WTC11 (cell line): Measurements from ENCODE around the gene APOBR. TPM values are rescaled to one million over a fixed set of nuclear protein-coding genes. Genes with fewer than 3 reads are reported as not detected.

Source experiments
- ATAC-seq: fragments of 200-7000 bp; cut with Tn5 transposase; 2 replicates; pipeline ENCODE4 v1.10.0; 2021; ENCODE audit warnings: mild to moderate bottlenecking, moderate library complexity
- CTCF ChIA-PET: fragments of 300-600 bp; sonication (Branson Sonifier 250); formaldehyde crosslinking; loops from one replicate; lab custom pipeline; 2021; ENCODE audit warnings: antibody characterized with exemption; lab: Charles Lee
- POLR2A ChIA-PET: fragments of 350-600 bp; sonication (Branson Sonifier 250); formaldehyde crosslinking; loops from one replicate; lab custom pipeline; 2021; ENCODE audit warnings: antibody characterized with exemption; lab: Charles Lee
- DNase-seq: peaks from one replicate; pipeline ENCODE4 v3.0.0; 2021; ENCODE audit warnings: low spot score
- H3K27ac Mint-ChIP-seq: 2 replicates; pipeline ENCODE4 v1.8.0; 2021; ENCODE audit warnings: mixed read lengths
- H3K27me3 Mint-ChIP-seq: 2 replicates; pipeline ENCODE4 v1.8.0; 2021; ENCODE audit warnings: low read depth, mild to moderate bottlenecking, moderate library complexity, mixed read lengths
- H3K36me3 Mint-ChIP-seq: 2 replicates; pipeline ENCODE4 v1.8.0; 2021; ENCODE audit warnings: mixed read lengths
- H3K4me1 Mint-ChIP-seq: 2 replicates; pipeline ENCODE4 v1.8.0; 2022; ENCODE audit warnings: mixed read lengths
- H3K4me3 Mint-ChIP-seq: 2 replicates; pipeline ENCODE4 v1.8.0; 2021; ENCODE audit warnings: mild to moderate bottlenecking, moderate library complexity, mixed read lengths
- H3K9me3 Mint-ChIP-seq: 2 replicates; pipeline ENCODE4 v1.8.0; 2021; ENCODE audit warnings: mixed read lengths
- AFF4 ChIP-seq: sonication (generic); formaldehyde crosslinking; IDR thresholded peaks from 2 replicates; pipeline ENCODE4 v1.8.1; 2023; ENCODE audit warnings: mild to moderate bottlenecking, missing genetic modification reagents, borderline replicate concordance
- ATF1 ChIP-seq: sonication (generic); formaldehyde crosslinking; IDR thresholded peaks from 2 replicates; pipeline ENCODE4 v1.8.1; 2023; ENCODE audit warnings: mild to moderate bottlenecking, moderate library complexity, missing genetic modification reagents
- ATF2 ChIP-seq: sonication (generic); formaldehyde crosslinking; IDR thresholded peaks from 2 replicates; pipeline ENCODE4 v1.8.1; 2022; ENCODE audit warnings: low read depth, missing genetic modification reagents, borderline replicate concordance
- ATF6 ChIP-seq: sonication (generic); formaldehyde crosslinking; IDR thresholded peaks from 2 replicates; pipeline ENCODE4 v1.8.1; 2023; ENCODE audit warnings: mild to moderate bottlenecking, missing genetic modification reagents
- ESRRA ChIP-seq: sonication (generic); formaldehyde crosslinking; IDR thresholded peaks from 2 replicates; pipeline ENCODE4 v1.8.1; 2022; ENCODE audit warnings: mild to moderate bottlenecking, missing genetic modification reagents, borderline replicate concordance
- ETV6 ChIP-seq: sonication (generic); formaldehyde crosslinking; IDR thresholded peaks from 2 replicates; pipeline ENCODE4 v1.8.1; 2022; ENCODE audit warnings: mild to moderate bottlenecking, missing genetic modification reagents
- GRHL2 ChIP-seq: fragments of 250-450 bp; sonication (Bioruptor Pico); IDR thresholded peaks from 2 replicates; pipeline ENCODE4 v1.8.0; 2022; ENCODE audit warnings: mild to moderate bottlenecking, moderate library complexity; ENCODE audit not compliant: insufficient replicate concordance, severe bottlenecking
- HMGXB4 ChIP-seq: sonication (generic); formaldehyde crosslinking; IDR thresholded peaks from 2 replicates; pipeline ENCODE4 v1.8.1; 2023; ENCODE audit warnings: mild to moderate bottlenecking, moderate library complexity, missing genetic modification reagents
- IRF1 ChIP-seq: sonication (generic); formaldehyde crosslinking; IDR thresholded peaks from 2 replicates; pipeline ENCODE4 v1.8.0; 2023; ENCODE audit warnings: missing genetic modification reagents
- JAZF1 ChIP-seq: fragments of 250-450 bp; sonication (Bioruptor Pico); IDR thresholded peaks from 2 replicates; pipeline ENCODE4 v1.9.0; 2021; ENCODE audit warnings: moderate library complexity, mild to moderate bottlenecking, inconsistent platforms
- JUN ChIP-seq: sonication (generic); formaldehyde crosslinking; IDR thresholded peaks from 2 replicates; pipeline ENCODE4 v1.8.0; 2023; ENCODE audit warnings: mild to moderate bottlenecking, missing genetic modification reagents
- KAT7 ChIP-seq: sonication (generic); formaldehyde crosslinking; IDR thresholded peaks from 2 replicates; pipeline ENCODE4 v1.8.1; 2023; ENCODE audit warnings: missing genetic modification reagents, mild to moderate bottlenecking, borderline replicate concordance
- MLX ChIP-seq: sonication (generic); formaldehyde crosslinking; IDR thresholded peaks from 2 replicates; pipeline ENCODE4 v1.8.1; 2023; ENCODE audit warnings: mild to moderate bottlenecking, missing genetic modification reagents, moderate library complexity
- MXD4 ChIP-seq: fragments of 250-450 bp; sonication (Bioruptor Pico); IDR thresholded peaks from 2 replicates; pipeline ENCODE4 v1.8.0; 2021; ENCODE audit warnings: mild to moderate bottlenecking, moderate library complexity, borderline replicate concordance
- MYBL2 ChIP-seq: sonication (generic); formaldehyde crosslinking; IDR thresholded peaks from 2 replicates; pipeline ENCODE4 v1.8.1; 2023; ENCODE audit warnings: mild to moderate bottlenecking, moderate library complexity, missing genetic modification reagents
- PREB ChIP-seq: sonication (generic); formaldehyde crosslinking; IDR thresholded peaks from 2 replicates; pipeline ENCODE4 v1.8.1; 2022; ENCODE audit warnings: mild to moderate bottlenecking, missing genetic modification reagents, moderate library complexity, borderline replicate concordance
- RELA ChIP-seq: sonication (generic); formaldehyde crosslinking; IDR thresholded peaks from 2 replicates; pipeline ENCODE4 v1.8.1; 2022; ENCODE audit warnings: missing genetic modification reagents, mild to moderate bottlenecking, borderline replicate concordance
- ZNF232 ChIP-seq: sonication (generic); formaldehyde crosslinking; IDR thresholded peaks from 2 replicates; pipeline ENCODE4 v1.8.0; 2022; ENCODE audit warnings: mild to moderate bottlenecking, missing genetic modification reagents
- ZNF416 ChIP-seq: fragments of 250-450 bp; sonication (Bioruptor Pico); IDR thresholded peaks from 2 replicates; pipeline ENCODE4 v1.9.0; 2021; ENCODE audit warnings: mild to moderate bottlenecking, inconsistent platforms
- ZNF423 ChIP-seq: fragments of 250-450 bp; sonication (Bioruptor Pico); IDR thresholded peaks from 2 replicates; pipeline ENCODE4 v2.1.2; 2022; ENCODE audit warnings: mild to moderate bottlenecking, moderate library complexity
- total RNA-seq: library from RNA; stranded (reverse); gene quantifications from 3 replicates; pipeline ENCODE4 v1.2.3, GENCODE V29; 2021

APOBR gene
- total RNA-seq, 1 experiment from 2014 or later, result not detected

- Mint-ChIP-seq H3K36me3 (no peaks in the 10 kb centered on the region), H3K27ac (no peak overlapping the region), H3K4me1 (no peaks in the 10 kb centered on the region)
- CTCF ChIA-PET, result no interaction called here
- TF ChIP-seq MXD4, result no peak
- TF ChIP-seq ATF1 (CRISPR knock-in tag), result no peak
- TF ChIP-seq ZNF232, result no peak
- TF ChIP-seq ESRRA (CRISPR knock-in tag), result no peak
- no peak for TF ChIP-seq GRHL2 (CRISPR knock-in tag)
- TF ChIP-seq ETV6 (CRISPR knock-in tag), result no peak
- no peak for TF ChIP-seq ATF2
- no peak for TF ChIP-seq ATF6 (CRISPR knock-in tag)
- TF ChIP-seq MYBL2 (CRISPR knock-in tag), result no peak
- TF ChIP-seq HMGXB4 (CRISPR knock-in tag), result no peak
- no peak for TF ChIP-seq ZNF416
- TF ChIP-seq MLX, result no peak
- TF ChIP-seq RELA (CRISPR knock-in tag), result no peak
- TF ChIP-seq ZNF423 (CRISPR knock-in tag), result no peak
- TF ChIP-seq IRF1, result no peak
- TF ChIP-seq JUN (CRISPR knock-in tag), result no peak
- no peak for TF ChIP-seq AFF4 (CRISPR knock-in tag)
- no peak for TF ChIP-seq JAZF1 (CRISPR knock-in tag)
- no peak for TF ChIP-seq PREB (CRISPR knock-in tag)
- no peak for TF ChIP-seq KAT7
- TF ChIP-seq, all 79 proteins: peak for 0
- ATAC-seq (no peak), DNase-seq (no peak)
- Mint-ChIP-seq H3K4me3 (no peak overlapping the region), H3K27me3 (peaks cover 5% of the 10 kb centered on the region), H3K9me3 (no peaks in the 10 kb centered on the region)
- POLR2A ChIA-PET, result no interaction called here
Measured at GRCh38 chr16:28502290-28502689, 7.8 kb downstream of the APOBR start.
